AML-193 (cell line): ENCODE measurements around the gene FAM241A.

Experiments used
- DNase-seq, 2 experiments: peaks; one replicate each; lab custom pipeline; 2025; lab: John Stamatoyannopoulos, UW

Gene FAM241A

GRCh38 chr4:112214390-112215264, 69.4 kb downstream of the FAM241A start:
- peak; percentile 21 to 53 for DNase-seq

GRCh38 chr4:112219826-112220366, 74.6 kb downstream of the FAM241A start:
- no peak for DNase-seq

- DNase-seq: no peak
These were observed 77.1 kb downstream of the FAM241A start for GRCh38 chr4:112222219-112222955.

DNA sequence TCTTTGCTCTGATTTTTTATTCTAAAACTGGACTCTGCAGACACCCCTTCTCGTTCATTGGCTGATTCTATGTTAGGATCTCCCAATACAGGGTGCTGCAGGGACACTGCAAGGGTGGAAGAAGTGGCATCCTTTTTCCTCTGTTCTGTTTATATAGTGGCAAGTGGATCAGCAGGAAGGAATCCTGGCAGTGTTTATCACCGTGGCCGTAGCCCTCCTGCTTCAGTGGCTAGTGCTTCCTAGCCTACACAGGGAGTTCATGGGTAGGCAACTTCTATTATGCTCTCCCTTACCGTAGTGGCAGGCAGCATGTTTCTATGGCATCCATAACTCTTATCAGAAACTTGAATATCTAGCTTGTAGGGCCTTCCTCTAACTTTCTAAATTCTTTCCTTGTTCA, 79.9 kb downstream of the FAM241A start:
- no peak for DNase-seq

DNA sequence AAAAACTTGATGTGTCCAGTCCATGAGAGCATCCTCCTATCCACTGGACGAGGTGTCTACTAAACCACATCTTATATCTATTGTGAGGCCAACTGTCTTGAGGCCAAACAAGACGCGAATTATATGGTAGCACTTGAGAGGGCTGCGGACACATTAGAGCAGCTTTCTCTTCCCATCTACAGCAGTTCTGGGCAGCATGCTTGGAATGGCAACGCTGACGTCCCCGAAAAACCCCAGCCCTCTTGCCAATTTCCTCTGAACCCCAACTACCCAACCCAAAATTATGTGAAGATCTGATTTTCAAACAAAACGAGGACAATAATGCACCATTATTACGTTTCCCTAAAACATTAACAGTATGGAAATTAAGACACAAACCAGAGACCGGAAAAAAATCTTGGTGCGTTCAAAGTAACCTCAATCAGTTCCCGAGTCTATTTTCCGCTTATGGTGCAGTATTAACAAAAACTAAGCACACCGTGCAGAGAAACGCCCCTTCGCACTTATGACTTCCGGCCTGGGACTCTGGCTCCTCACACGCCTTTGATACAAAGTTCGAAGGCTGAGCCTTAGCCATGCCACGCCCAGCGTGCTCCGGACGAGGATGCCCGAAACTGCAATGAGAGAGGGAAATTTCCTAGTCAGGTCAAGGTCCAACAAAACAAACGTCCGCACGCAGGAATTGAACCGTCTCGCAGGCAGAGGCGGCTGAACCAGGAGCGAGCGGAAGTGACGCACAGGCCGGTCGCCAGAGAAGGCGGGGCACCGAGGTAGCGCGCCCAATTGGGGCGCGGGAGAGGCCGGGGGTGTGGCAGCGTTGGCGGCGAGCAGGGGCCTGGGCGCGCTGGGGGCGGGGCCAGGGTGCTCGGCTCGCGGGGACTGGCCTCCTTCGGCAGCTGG, 85.9 kb downstream of the FAM241A start:
- peak; percentile 96 to 98 for DNase-seq

DNA sequence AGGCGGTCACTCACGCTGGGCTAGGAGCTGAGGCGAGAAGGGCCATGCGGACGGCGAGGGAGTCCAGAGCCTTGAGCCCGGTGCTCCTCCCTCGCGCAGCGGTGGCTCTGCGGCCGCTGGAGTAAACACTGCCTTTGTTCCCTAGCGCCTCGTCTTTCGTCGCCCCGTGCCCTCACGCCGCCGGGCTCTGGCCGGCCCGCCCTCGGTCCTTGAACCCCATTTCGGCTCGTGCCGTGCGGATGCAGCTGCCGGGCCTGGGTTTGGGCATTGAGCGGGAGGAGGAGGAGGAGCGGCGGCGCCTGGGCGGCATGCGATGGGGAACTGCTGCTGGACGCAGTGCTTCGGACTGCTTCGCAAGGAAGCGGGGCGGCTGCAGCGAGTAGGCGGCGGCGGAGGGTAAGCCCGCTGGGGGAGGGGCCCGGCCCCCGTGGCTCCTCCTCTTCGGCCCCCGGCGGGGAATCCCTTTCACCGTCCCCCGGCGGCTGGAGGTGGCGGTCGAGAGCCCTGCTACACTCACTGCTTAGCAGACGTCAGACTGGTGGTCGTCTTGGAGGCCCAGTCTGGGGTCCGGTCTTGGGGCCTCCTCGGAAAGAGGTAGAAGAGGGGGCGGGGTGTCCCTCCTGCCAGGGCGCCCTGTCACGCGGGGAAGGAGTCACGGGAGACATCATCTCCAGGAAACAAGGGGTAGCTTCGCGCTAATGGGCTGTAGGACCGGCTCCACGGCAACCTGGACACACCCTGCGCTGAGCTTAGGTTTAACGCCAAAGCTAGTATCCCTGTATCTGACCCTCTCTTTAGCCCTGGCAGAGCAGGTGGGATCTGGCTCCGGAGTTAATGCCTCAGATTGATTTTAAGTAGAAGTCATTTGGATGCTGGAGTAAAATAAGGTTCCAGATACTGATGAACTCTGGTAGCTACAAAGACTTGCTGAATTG, 86.8 kb downstream of the FAM241A start, which contains the start of gene AP1AR:
Gene AP1AR, plus strand, starts transcription at position 9 of the 935 bp plus-strand sequence. Its CDS starts 305 bp downstream, at position 314.
- DNase-seq: peak; percentile 53 to 69

DNA sequence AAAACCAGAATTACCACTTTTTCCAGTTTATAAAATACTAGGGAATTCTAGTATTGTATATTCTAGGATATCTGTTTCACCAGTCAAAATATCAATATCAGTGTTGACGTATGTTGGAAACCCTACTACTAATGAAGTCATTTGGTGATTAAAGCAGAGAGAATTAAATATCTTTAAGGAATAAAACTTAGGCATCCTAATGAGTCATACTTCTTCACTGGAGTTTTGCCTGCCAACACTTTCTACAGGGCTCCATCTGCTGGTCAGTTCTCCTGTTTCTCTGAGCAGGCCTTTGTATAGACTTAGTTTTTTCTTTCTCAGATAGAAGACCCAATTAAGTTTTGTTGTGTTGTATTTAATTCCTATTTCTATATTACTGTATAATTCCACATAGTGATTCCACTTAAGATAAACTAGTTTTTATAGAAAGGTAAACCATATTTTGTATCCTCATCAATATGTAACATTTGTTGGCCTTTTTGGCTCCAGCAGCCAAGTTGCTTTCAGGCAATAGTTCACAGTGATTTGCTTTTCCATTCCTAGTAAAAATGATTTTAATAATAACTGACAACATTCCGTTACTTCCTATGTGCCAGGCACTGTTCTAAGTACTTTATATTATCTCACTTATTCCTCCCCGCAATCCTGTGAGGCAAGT, 89.8 kb downstream of the FAM241A start:
- peak; percentile 69 for DNase-seq

DNA sequence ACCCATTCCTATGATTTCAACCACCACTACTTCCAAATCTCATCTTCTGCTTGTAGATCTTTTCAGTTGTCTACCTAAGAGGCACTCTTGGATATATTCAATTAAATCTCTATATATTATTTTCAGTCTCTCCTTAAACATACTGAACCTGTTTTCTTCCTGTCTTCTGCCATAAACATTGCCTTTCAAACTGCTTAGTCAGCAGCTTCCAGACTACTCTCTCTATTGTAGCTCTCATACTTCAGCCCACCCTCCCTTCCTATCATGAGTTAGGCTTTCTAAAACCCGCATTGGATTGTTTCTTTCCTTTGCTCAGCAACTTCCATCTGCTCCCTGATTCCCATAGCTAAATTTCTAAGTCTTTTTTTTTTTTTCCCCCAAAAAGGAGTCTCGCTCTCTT, 90.8 kb downstream of the FAM241A start:
- no peak for DNase-seq

DNA sequence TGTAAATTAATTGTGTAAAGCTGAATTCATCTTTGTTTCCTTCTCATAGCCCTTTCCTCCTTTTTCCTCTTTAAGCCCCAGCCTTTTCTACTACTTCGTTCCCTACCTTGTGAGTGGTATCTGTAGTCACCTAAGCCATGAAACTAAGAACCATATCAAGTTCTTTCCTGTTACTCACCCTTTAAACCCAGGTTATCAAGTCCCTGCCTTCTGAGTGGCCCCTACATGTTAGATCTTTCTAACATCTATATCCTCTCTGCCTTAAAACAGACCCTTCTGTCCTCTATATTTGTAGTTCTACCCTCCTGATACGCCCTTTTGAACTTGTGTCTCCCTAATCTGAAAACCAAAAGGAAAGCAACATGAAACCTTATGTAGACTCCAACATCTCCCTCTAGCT, 93.6 kb downstream of the FAM241A start:
- no peak for DNase-seq
